ENCODE data around the gene OPCML. TPM values are rescaled to one million over a fixed set of nuclear protein-coding genes. Genes with fewer than 3 reads are reported as not detected.

Gene OPCML
- total and polyA plus RNA-seq, 2 of the 13 experiments (the other 11 are each of a cell fraction or from before 2014, with no cell fraction given), result not detected

GRCh38 chr11:133123366-133123765 is 408.9 kb downstream of the OPCML start:
- ChIA-PET CTCF (ENCODE audit: low intra/inter-chr PET ratio, low total read pairs) (no interaction called here), POLR2A (no interaction called here)
- Histone ChIP-seq H2AFZ (ENCODE audit: low read length) (no peak overlapping the region), H4K20me1 (ENCODE audit: insufficient read depth, low read length) (no peaks in the 10 kb centered on the region), H3K4me3 (replicated peaks in 1 of 3; ENCODE audit: insufficient read depth in 1 of 3, low read depth in 2 of 3, low read length in 3 of 3) (no peak overlapping the region), H3K4me1 (ENCODE audit: insufficient read depth, low read length) (no peaks in the 10 kb centered on the region), H3K79me2 (ENCODE audit: insufficient read depth, low read length) (no peaks in the 10 kb centered on the region), H3K36me3 (replicated peaks in 1 of 2; ENCODE audit: control insufficient read depth in 1 of 2, insufficient read depth in 2 of 2, low read length in 2 of 2) (no peaks in the 10 kb centered on the region), H3K27me3 (ENCODE audit: control insufficient read depth in 1 of 2, insufficient read depth in 2 of 2, low read length in 2 of 2) (peaks cover 0 to 6% of the 10 kb centered on the region in 2 experiments; a peak in 1 of 5 replicates), H3K9ac (ENCODE audit: insufficient read depth, low read depth, low read length) (no peak overlapping the region), H3K27ac (ENCODE audit: extremely low read length, insufficient read depth, low read length) (no peak overlapping the region), H3K4me2 (ENCODE audit: low read depth, low read length) (no peak overlapping the region), H3K9me3 (ENCODE audit: low read length) (no peaks in the 10 kb centered on the region)
- intact Hi-C loops (cut with micrococcal nuclease; ENCODE audit: unreplicated experiment) (no loop called here), in situ Hi-C loops (cut with HindIII; ENCODE audit: extremely low pct_ligation_motif_present, low pct_unique_long_range_greater_than_20kb) (no loop called here)
- no peak for ATAC-seq
- WGBS (ENCODE audit: low lambda C conversion rate), result under 1% methylated on average over 6 of the region's 7 CpGs
- no peak for FAIRE-seq
- no TSS peak for BruUV-seq (replicated peaks)
- no peak for DNase-seq (ENCODE audit: low spot score)
- TF ChIP-seq GATAD1 (CRISPR knock-in tag; IDR thresholded peaks at IDR 0.05) (no peak), ZNF280B (CRISPR knock-in tag; IDR thresholded peaks at IDR 0.05; ENCODE audit: borderline replicate concordance) (no peak), MTA1 (CRISPR knock-in tag; IDR thresholded peaks at IDR 0.05; ENCODE audit: borderline replicate concordance) (no peak), THAP9 (CRISPR knock-in tag; IDR thresholded peaks at IDR 0.05; ENCODE audit: borderline replicate concordance) (no peak), DMTF1 (CRISPR knock-in tag; IDR thresholded peaks at IDR 0.05) (no peak), STAG1 (CRISPR knock-in tag; IDR thresholded peaks at IDR 0.05) (no peak), HBP1 (CRISPR knock-in tag; IDR thresholded peaks at IDR 0.05; ENCODE audit: low read depth) (no peak), ZBTB2 (CRISPR knock-in tag; IDR thresholded peaks at IDR 0.05; ENCODE audit: low read depth) (no peak), ZSCAN21 (CRISPR knock-in tag; IDR thresholded peaks at IDR 0.05; ENCODE audit: borderline replicate concordance) (no peak), ZNF30 (CRISPR knock-in tag; IDR thresholded peaks at IDR 0.05) (no peak), REL (CRISPR knock-in tag; conservative IDR thresholded peaks at IDR 0.05) (no peak), ZNF549 (CRISPR knock-in tag; IDR thresholded peaks at IDR 0.05) (no peak), PBX2 (CRISPR knock-in tag; IDR thresholded peaks at IDR 0.05) (no peak), ZNF761 (CRISPR knock-in tag; conservative IDR thresholded peaks at IDR 0.05) (no peak)

All from HepG2 (cell line).